Activated T-cell treated with anti-CD3 and anti-CD28 coated beads for 4 hours (primary cell): ENCODE data around the gene ARGLU1.

Source experiments
- DNase-seq: peaks from one replicate; pipeline ENCODE4 v3.0.0-alpha.2; 2020

The ARGLU1 gene

GRCh38 chr13:106522898-106523525 lies 44.9 kb downstream of the ARGLU1 start:
- DNase-seq = no peak

- DNase-seq = no peak
Measured at GRCh38 chr13:106522112-106522705, 45.7 kb downstream of the ARGLU1 start.

- no peak for DNase-seq
Measured at GRCh38 chr13:106521095-106521799, 46.7 kb downstream of the ARGLU1 start.

GRCh38 chr13:106520251-106521054 lies 47.5 kb downstream of the ARGLU1 start:
- no peak for DNase-seq

- DNase-seq = no peak
Measured at GRCh38 chr13:106518512-106518911, 49.4 kb downstream of the ARGLU1 start.

- DNase-seq = no peak
Measured at GRCh38 chr13:106517109-106517847, 50.7 kb downstream of the ARGLU1 start.

- DNase-seq = no peak
Measured at GRCh38 chr13:106515635-106516254, 52.2 kb downstream of the ARGLU1 start.

- no peak for DNase-seq
Measured at GRCh38 chr13:106514928-106515634, 52.9 kb downstream of the ARGLU1 start.

- DNase-seq = no peak
Measured at GRCh38 chr13:106513025-106513983, 54.6 kb downstream of the ARGLU1 start.

GRCh38 chr13:106507560-106508274 lies 60.2 kb downstream of the ARGLU1 start:
- DNase-seq = no peak

- no peak for DNase-seq
Measured at GRCh38 chr13:106506286-106506685, 61.7 kb downstream of the ARGLU1 start.

GRCh38 chr13:106505732-106506131 lies 62.2 kb downstream of the ARGLU1 start:
- DNase-seq = no peak

GRCh38 chr13:106505295-106505694 lies 62.6 kb downstream of the ARGLU1 start:
- no peak for DNase-seq

GRCh38 chr13:106503730-106504453 lies 64.0 kb downstream of the ARGLU1 start:
- DNase-seq = no peak

GRCh38 chr13:106503272-106503671 lies 64.7 kb downstream of the ARGLU1 start:
- no peak for DNase-seq

- no peak for DNase-seq
Measured at GRCh38 chr13:106500445-106500844, 67.5 kb downstream of the ARGLU1 start.

- DNase-seq = no peak
Measured at GRCh38 chr13:106499896-106500295, 68.0 kb downstream of the ARGLU1 start.

GRCh38 chr13:106499113-106499512 lies 68.8 kb downstream of the ARGLU1 start:
- DNase-seq = no peak

GRCh38 chr13:106498571-106498970 lies 69.4 kb downstream of the ARGLU1 start:
- no peak for DNase-seq
